Measurements from ENCODE around the gene SPATA32.

Gene SPATA32

GRCh38 chr17:45229681-45230409 lies 32.0 kb downstream of the SPATA32 start:
- no peaks in the 10 kb centered on the region for H3K9me3 ChIP-seq (ENCODE audit: control insufficient read depth, insufficient read depth, low read length)
- H3K36me3 ChIP-seq (ENCODE audit: control insufficient read depth, low read length): no peaks in the 10 kb centered on the region; the same call in 1 of the 2 replicates
- no peaks in the 10 kb centered on the region for H4K20me1 ChIP-seq (ENCODE audit: control insufficient read depth, insufficient read depth, low read depth, low read length)
- peak overlapping the region; percentile 88; the same call in 1 of the 2 replicates for H3K27ac ChIP-seq (ENCODE audit: low read depth, low read length)
- H3K27me3 ChIP-seq (ENCODE audit: control insufficient read depth, low read length): no peaks in the 10 kb centered on the region
- no peak for TF ChIP-seq CTCF (IDR thresholded peaks at IDR 0.05; ENCODE audit: low read depth, low read length, poor library complexity, severe bottlenecking)
- no peak for TF ChIP-seq EZH2phosphoT487 (IDR thresholded peaks at IDR 0.05; ENCODE audit: borderline replicate concordance, low read length)
- peaks cover 54% of the 10 kb centered on the region for H3K4me1 ChIP-seq (ENCODE audit: control insufficient read depth, low read length)
- peak overlapping the region; percentile 86 for H3K4me2 ChIP-seq (ENCODE audit: low read length)
- H3K79me2 ChIP-seq (ENCODE audit: control insufficient read depth, low read length): peaks cover 47% of the 10 kb centered on the region
- H3K9me2 ChIP-seq (replicated peaks; ENCODE audit: control insufficient read depth, low read length): no peaks in the 10 kb centered on the region
- no peak overlapping the region for H3K4me3 ChIP-seq (ENCODE audit: low read length)
- peaks cover 6% of the 10 kb centered on the region for H3F3A ChIP-seq (ENCODE audit: control insufficient read depth, insufficient read depth)

GRCh38 chr17:45228763-45229539 lies 32.9 kb downstream of the SPATA32 start:
- H3K9me2 ChIP-seq (replicated peaks; ENCODE audit: control insufficient read depth, low read length): no peaks in the 10 kb centered on the region
- H4K20me1 ChIP-seq (ENCODE audit: control insufficient read depth, insufficient read depth, low read depth, low read length): no peaks in the 10 kb centered on the region
- peaks cover 56% of the 10 kb centered on the region for H3K79me2 ChIP-seq (ENCODE audit: control insufficient read depth, low read length)
- TF ChIP-seq EZH2phosphoT487 (IDR thresholded peaks at IDR 0.05; ENCODE audit: borderline replicate concordance, low read length): no peak
- TF ChIP-seq CTCF (IDR thresholded peaks at IDR 0.05; ENCODE audit: low read depth, low read length, poor library complexity, severe bottlenecking): no peak
- H3F3A ChIP-seq (ENCODE audit: control insufficient read depth, insufficient read depth): peaks cover 6% of the 10 kb centered on the region
- H3K9me3 ChIP-seq (ENCODE audit: control insufficient read depth, insufficient read depth, low read length): no peaks in the 10 kb centered on the region
- peak overlapping the region; percentile 95 for H3K4me3 ChIP-seq (ENCODE audit: low read length)
- H3K27me3 ChIP-seq (ENCODE audit: control insufficient read depth, low read length): no peaks in the 10 kb centered on the region
- peaks cover 61% of the 10 kb centered on the region for H3K4me1 ChIP-seq (ENCODE audit: control insufficient read depth, low read length)
- no peaks in the 10 kb centered on the region for H3K36me3 ChIP-seq (ENCODE audit: control insufficient read depth, low read length)
- peak overlapping the region; percentile 88 for H3K27ac ChIP-seq (ENCODE audit: low read depth, low read length)
- peak overlapping the region; percentile 86 for H3K4me2 ChIP-seq (ENCODE audit: low read length)

GRCh38 chr17:45227926-45228762 lies 33.8 kb downstream of the SPATA32 start:
- H3K4me1 ChIP-seq (ENCODE audit: control insufficient read depth, low read length): peaks cover 69% of the 10 kb centered on the region
- no peaks in the 10 kb centered on the region for H3K27me3 ChIP-seq (ENCODE audit: control insufficient read depth, low read length)
- no peaks in the 10 kb centered on the region for H4K20me1 ChIP-seq (ENCODE audit: control insufficient read depth, insufficient read depth, low read depth, low read length)
- TF ChIP-seq EZH2phosphoT487 (IDR thresholded peaks at IDR 0.05; ENCODE audit: borderline replicate concordance, low read length): no peak
- TF ChIP-seq CTCF (IDR thresholded peaks at IDR 0.05; ENCODE audit: low read depth, low read length, poor library complexity, severe bottlenecking): no peak
- H3K36me3 ChIP-seq (ENCODE audit: control insufficient read depth, low read length): no peaks in the 10 kb centered on the region
- H3K27ac ChIP-seq (ENCODE audit: low read depth, low read length): peak overlapping the region; percentile 88
- peak overlapping the region; percentile 95 for H3K4me3 ChIP-seq (ENCODE audit: low read length)
- no peaks in the 10 kb centered on the region for H3K9me2 ChIP-seq (replicated peaks; ENCODE audit: control insufficient read depth, low read length)
- no peaks in the 10 kb centered on the region for H3K9me3 ChIP-seq (ENCODE audit: control insufficient read depth, insufficient read depth, low read length)
- H3F3A ChIP-seq (ENCODE audit: control insufficient read depth, insufficient read depth): peaks cover 9% of the 10 kb centered on the region
- H3K4me2 ChIP-seq (ENCODE audit: low read length): peak overlapping the region; percentile 86
- H3K79me2 ChIP-seq (ENCODE audit: control insufficient read depth, low read length): peaks cover 64% of the 10 kb centered on the region

Measured in DOHH2 (cell line).